NT2/D1 (cell line): ENCODE data around the gene MGLL.

Experiments used
- DNase-seq: peaks from one replicate; pipeline ENCODE4 v3.0.0-alpha.2; 2011; ENCODE audit warnings: low read depth, low spot score
- H3K27me3 ChIP-seq: 2 replicates; pipeline ENCODE4 v1.6.0; 2011; ENCODE audit warnings: mild to moderate bottlenecking; ENCODE audit not compliant: insufficient read length, insufficient read depth
- H3K36me3 ChIP-seq: 2 replicates; pipeline ENCODE4 v1.6.1; 2011; ENCODE audit warnings: mild to moderate bottlenecking, low read length, mixed read lengths; ENCODE audit not compliant: insufficient read depth, insufficient read length
- H3K4me1 ChIP-seq: 2 replicates; pipeline ENCODE4 v1.5.1; 2011; ENCODE audit not compliant: insufficient read depth, insufficient read length
- H3K4me3 ChIP-seq: 2 replicates; pipeline ENCODE4 v1.5.1; 2011; ENCODE audit warnings: low read depth; ENCODE audit not compliant: insufficient read length
- H3K9ac ChIP-seq: 2 replicates; pipeline ENCODE4 v1.6.0; 2011; ENCODE audit warnings: low read depth; ENCODE audit not compliant: insufficient read length
- H3K9me3 ChIP-seq: 2 replicates; pipeline ENCODE4 v1.5.1; 2011; ENCODE audit warnings: mild to moderate bottlenecking, low read length; ENCODE audit not compliant: insufficient read depth
- SUZ12 ChIP-seq: IDR thresholded peaks from 2 replicates; pipeline ENCODE4 v1.6.1; 2011; ENCODE audit not compliant: insufficient read length, insufficient read depth; ENCODE audit errors: extremely low read depth
- YY1 ChIP-seq: IDR thresholded peaks from 2 replicates; pipeline ENCODE4 v1.6.1; 2011; ENCODE audit not compliant: insufficient read length, insufficient read depth
- ZNF274 ChIP-seq: IDR thresholded peaks from 2 replicates; pipeline ENCODE4 v1.6.1; 2011; ENCODE audit warnings: mild to moderate bottlenecking, low read depth, low read length

Gene MGLL

DNA sequence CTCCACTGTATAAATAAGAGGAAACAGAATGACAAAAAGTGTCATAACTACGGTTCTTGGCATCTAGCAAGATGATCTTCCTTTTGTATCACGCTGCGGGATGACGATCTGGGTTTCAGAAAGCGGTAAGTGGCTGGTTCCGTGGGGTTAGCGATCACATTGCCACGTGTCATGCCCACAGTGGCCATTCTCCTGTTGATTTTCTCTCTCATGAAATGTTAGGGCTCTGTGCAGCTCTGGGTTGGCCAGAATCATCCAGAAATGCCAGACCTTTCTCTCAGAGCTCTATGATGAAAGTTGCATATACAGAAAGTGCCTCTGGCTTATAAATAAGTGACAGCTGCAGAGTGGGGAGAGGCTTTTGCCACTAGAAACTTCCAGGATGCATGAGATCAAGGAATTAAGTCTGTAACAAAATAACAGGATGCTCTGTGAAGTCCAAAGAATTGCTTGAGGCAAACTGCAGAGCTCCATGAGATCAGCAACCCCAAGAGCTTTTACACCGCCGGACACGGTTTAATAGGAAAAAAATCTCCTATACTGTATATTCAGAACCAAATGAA, 78.0 kb downstream of the MGLL start:
- H3K9me3 ChIP-seq = no peaks in the 10 kb centered on the region
- H3K9ac ChIP-seq = no peak overlapping the region
- TF ChIP-seq YY1 = no peak
- no peak for TF ChIP-seq SUZ12
- no peak for TF ChIP-seq ZNF274
- no peaks in the 10 kb centered on the region for H3K36me3 ChIP-seq
- DNase-seq = no peak
- H3K27me3 ChIP-seq = no peaks in the 10 kb centered on the region
- H3K4me3 ChIP-seq = no peak overlapping the region
- H3K4me1 ChIP-seq = no peaks in the 10 kb centered on the region

DNA sequence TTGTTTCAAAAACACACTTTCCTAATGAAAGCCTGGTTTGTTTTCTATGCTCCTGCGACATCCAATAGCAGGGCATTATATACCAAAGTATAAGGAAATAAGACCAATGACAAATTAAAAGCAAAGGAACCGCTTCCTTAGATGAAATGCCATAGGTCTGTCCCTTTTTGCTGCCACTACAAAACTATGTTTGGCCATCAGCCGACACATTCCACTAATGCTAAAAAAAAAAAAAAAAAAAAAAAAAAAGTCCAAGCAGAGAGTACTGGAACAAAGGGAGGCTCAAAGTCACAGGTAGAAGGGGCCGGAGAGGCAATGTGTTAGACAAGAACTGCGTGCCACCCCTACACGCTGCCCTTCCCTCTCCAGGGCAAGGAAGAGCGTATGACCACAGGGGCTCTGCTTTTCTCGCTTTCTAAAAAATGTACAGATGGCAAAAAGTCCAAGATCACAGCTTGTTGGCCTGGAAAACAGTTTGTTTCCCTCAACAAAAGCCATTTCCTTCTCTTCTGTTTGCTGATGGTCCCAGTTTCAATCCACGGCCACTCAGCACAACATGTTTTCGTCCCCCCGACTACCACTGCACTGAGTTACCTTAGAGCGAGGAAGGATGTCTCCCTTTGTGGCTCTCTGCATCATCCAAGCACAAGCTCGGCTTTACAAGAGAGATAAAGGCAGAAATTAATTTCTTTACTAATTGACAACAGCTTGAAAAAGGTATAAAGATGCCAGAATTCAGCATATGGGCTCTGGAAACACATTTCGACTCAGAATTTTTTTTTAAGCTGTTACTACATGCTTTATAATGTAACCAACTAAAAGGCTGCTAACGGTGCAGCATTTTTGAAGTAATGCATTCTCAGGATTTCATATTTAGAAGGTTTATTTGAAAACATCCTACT, 78.7 kb downstream of the MGLL start:
- H3K9me3 ChIP-seq = no peaks in the 10 kb centered on the region
- no peak overlapping the region for H3K9ac ChIP-seq
- H3K4me1 ChIP-seq = no peaks in the 10 kb centered on the region
- TF ChIP-seq ZNF274 (no peak), YY1 (no peak), SUZ12 (no peak)
- no peaks in the 10 kb centered on the region for H3K36me3 ChIP-seq
- no peaks in the 10 kb centered on the region for H3K27me3 ChIP-seq
- no peak for DNase-seq
- no peak overlapping the region for H3K4me3 ChIP-seq

DNA sequence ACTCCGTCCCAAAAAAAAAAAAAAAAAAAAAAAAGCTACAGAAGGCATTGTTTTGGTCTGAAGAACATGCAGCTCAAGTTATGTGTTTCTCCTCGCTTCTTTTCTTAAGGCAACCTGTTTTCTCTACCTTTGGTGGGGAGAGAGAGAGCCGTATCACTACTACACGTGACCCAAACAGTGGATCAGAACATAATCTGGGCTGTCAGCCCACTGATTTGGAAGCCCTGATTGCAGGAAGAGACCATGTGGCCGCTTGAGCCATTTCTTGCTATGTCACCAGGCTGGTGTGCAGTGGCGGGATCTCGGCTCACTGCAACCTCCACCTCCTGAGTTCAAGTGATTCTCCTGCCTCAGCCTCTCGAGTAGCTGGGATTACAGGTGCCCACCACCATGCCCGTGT, 79.7 kb downstream of the MGLL start:
- H3K4me1 ChIP-seq = peaks cover 4% of the 10 kb centered on the region
- no peaks in the 10 kb centered on the region for H3K9me3 ChIP-seq
- TF ChIP-seq ZNF274 = no peak
- TF ChIP-seq SUZ12 = no peak
- no peak for TF ChIP-seq YY1

GRCh38 chr3:127741690-127742089, 80.6 kb downstream of the MGLL start:
- no peak for DNase-seq
- H3K9ac ChIP-seq = no peak overlapping the region
- no peak overlapping the region for H3K4me3 ChIP-seq
- H3K36me3 ChIP-seq = no peaks in the 10 kb centered on the region
- no peaks in the 10 kb centered on the region for H3K27me3 ChIP-seq
- TF ChIP-seq YY1 (no peak), SUZ12 (no peak), ZNF274 (no peak)
- H3K9me3 ChIP-seq = no peaks in the 10 kb centered on the region
- H3K4me1 ChIP-seq = peaks cover 4% of the 10 kb centered on the region

More for the DNA sequence above, 79.7 kb downstream of the MGLL start:
- H3K36me3 ChIP-seq = no peaks in the 10 kb centered on the region
- DNase-seq = no peak
- no peak overlapping the region for H3K9ac ChIP-seq
- H3K4me3 ChIP-seq = no peak overlapping the region
- no peaks in the 10 kb centered on the region for H3K27me3 ChIP-seq

DNA sequence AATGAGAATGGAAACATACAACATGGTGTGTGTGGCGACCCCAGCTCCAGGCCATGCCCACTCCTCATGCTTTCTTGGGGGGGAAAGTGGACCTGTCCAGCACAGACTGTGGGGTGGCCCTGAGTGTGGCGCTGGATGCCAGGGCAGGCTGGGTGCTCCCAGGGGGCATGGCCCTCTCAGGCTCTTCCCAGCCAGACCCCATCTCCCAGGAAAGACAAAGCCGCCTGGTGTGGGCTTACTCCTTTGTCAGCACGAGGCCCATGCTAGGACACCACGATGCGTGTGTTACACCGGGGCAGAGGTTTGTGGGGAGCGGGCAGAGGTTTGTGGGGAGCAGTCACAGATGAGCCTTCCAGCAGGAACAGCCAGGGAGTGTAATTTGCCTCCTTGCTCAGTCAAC, 81.1 kb downstream of the MGLL start:
- Histone ChIP-seq H3K9me3 (no peaks in the 10 kb centered on the region), H3K9ac (no peak overlapping the region), H3K36me3 (no peaks in the 10 kb centered on the region), H3K4me3 (no peak overlapping the region), H3K27me3 (no peaks in the 10 kb centered on the region), H3K4me1 (peaks cover 4% of the 10 kb centered on the region)
- TF ChIP-seq SUZ12 (no peak), ZNF274 (no peak), YY1 (no peak)
- no peak for DNase-seq

GRCh38 chr3:127740136-127740915, 82.0 kb downstream of the MGLL start:
- no peaks in the 10 kb centered on the region for H3K36me3 ChIP-seq
- H3K27me3 ChIP-seq = no peaks in the 10 kb centered on the region
- DNase-seq = no peak
- TF ChIP-seq ZNF274 = no peak
- TF ChIP-seq YY1 = no peak
- no peak for TF ChIP-seq SUZ12
- no peak overlapping the region for H3K9ac ChIP-seq
- H3K9me3 ChIP-seq = no peaks in the 10 kb centered on the region
- H3K4me3 ChIP-seq = no peak overlapping the region
- H3K4me1 ChIP-seq = peaks cover 4% of the 10 kb centered on the region
